Type B pancreatic cell (in vitro differentiated cells): ENCODE measurements around the gene TGM2. TPM values are rescaled to one million over a fixed set of nuclear protein-coding genes. Genes with fewer than 3 reads are reported as not detected.

ENCODE experiments used
- DNase-seq: peaks from one replicate; pipeline ENCODE4 v3.0.0; 2021; ENCODE audit warnings: mixed read lengths; ENCODE audit not compliant: unreplicated experiment; ENCODE audit errors: extremely low spot score
- H3K27ac Mint-ChIP-seq: 2 replicates; pipeline ENCODE4 v1.8.0; 2021; ENCODE audit warnings: mild to moderate bottlenecking, mixed read lengths
- H3K27me3 Mint-ChIP-seq: 2 replicates; pipeline ENCODE4 v1.8.0; 2021; ENCODE audit warnings: mixed read lengths
- H3K36me3 Mint-ChIP-seq: 2 replicates; pipeline ENCODE4 v1.8.0; 2021; ENCODE audit warnings: mixed read lengths
- H3K4me1 Mint-ChIP-seq: one replicate; pipeline ENCODE4 v1.8.0; 2021; ENCODE audit warnings: mixed read lengths; ENCODE audit not compliant: unreplicated experiment
- H3K4me3 Mint-ChIP-seq: 2 replicates; pipeline ENCODE4 v1.8.0; 2021; ENCODE audit warnings: mild to moderate bottlenecking, mixed read lengths
- H3K9me3 Mint-ChIP-seq: 2 replicates; pipeline ENCODE4 v1.8.0; 2021; ENCODE audit warnings: mixed read lengths
- total RNA-seq: library from RNA; stranded (reverse); gene quantifications from 2 replicates; pipeline ENCODE4 v1.2.1, GENCODE V29; 2021; ENCODE audit warnings: low replicate concordance
- TF ChIP-seq, protein P1 (sequence below): fragments of 200-600 bp; sonication (generic); conservative IDR thresholded peaks from 2 replicates; pipeline ENCODE4 v1.5.0; 2021; ENCODE audit warnings: antibody characterized with exemption, mild to moderate bottlenecking

The TGM2 gene
- total RNA-seq, 1 donor from 2014 or later: 31.7 TPM

DNA sequence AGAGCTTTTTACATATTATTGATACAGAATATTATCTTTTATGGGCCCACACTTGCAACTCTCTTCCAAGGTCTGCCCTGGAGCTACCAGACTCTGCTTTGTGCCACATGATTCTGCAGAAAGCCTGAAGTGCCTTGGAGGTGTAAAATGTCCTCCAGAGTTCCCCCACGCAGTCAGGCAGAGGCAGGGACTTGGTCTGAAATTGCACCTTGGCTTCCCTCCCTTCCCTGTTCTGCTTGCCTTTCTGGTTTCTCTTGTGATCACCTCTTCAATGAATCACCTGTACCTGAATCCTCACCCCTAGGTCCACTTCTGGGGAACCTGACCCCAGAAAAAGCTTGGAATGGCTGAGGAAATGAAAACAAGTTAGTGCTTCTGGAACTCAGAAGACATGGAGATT is 43.0 kb upstream of the TGM2 start:
- Mint-ChIP-seq H3K4me1 (no peaks in the 10 kb centered on the region), H3K27me3 (peaks cover 14% of the 10 kb centered on the region), H3K27ac (no peak overlapping the region), H3K4me3 (no peak overlapping the region), H3K9me3 (no peaks in the 10 kb centered on the region), H3K36me3 (no peaks in the 10 kb centered on the region)
- no peak for DNase-seq
- TF ChIP-seq, protein P1, sequence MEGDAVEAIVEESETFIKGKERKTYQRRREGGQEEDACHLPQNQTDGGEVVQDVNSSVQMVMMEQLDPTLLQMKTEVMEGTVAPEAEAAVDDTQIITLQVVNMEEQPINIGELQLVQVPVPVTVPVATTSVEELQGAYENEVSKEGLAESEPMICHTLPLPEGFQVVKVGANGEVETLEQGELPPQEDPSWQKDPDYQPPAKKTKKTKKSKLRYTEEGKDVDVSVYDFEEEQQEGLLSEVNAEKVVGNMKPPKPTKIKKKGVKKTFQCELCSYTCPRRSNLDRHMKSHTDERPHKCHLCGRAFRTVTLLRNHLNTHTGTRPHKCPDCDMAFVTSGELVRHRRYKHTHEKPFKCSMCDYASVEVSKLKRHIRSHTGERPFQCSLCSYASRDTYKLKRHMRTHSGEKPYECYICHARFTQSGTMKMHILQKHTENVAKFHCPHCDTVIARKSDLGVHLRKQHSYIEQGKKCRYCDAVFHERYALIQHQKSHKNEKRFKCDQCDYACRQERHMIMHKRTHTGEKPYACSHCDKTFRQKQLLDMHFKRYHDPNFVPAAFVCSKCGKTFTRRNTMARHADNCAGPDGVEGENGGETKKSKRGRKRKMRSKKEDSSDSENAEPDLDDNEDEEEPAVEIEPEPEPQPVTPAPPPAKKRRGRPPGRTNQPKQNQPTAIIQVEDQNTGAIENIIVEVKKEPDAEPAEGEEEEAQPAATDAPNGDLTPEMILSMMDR: no peak

DNA sequence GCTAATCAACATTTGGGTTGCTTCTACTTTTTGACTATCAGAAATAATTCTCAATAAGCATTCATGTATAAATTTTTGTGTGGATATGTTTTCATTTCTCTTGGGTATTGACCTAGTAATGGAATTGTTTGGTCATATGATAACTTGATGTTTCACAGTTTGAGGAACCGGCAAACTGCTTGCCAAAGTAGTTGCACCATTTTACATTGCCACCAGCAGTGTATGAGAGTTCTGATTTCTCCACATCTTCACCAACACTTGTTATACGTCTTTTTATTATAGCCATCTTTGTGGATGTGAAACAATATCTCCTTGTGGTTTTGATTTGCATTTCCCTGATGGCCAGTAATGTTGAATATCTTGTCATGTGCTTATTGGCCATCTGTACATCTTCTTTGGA is 42.6 kb upstream of the TGM2 start:
- H3K4me3 Mint-ChIP-seq: no peak overlapping the region
- H3K36me3 Mint-ChIP-seq: no peaks in the 10 kb centered on the region
- no peaks in the 10 kb centered on the region for H3K4me1 Mint-ChIP-seq
- peaks cover 15% of the 10 kb centered on the region for H3K27me3 Mint-ChIP-seq
- H3K9me3 Mint-ChIP-seq: no peaks in the 10 kb centered on the region
- no peak overlapping the region for H3K27ac Mint-ChIP-seq
- TF ChIP-seq, protein P1: no peak
- DNase-seq: no peak

GRCh38 chr20:38205001-38205400 is 39.9 kb upstream of the TGM2 start:
- TF ChIP-seq, protein P1: no peak

DNA sequence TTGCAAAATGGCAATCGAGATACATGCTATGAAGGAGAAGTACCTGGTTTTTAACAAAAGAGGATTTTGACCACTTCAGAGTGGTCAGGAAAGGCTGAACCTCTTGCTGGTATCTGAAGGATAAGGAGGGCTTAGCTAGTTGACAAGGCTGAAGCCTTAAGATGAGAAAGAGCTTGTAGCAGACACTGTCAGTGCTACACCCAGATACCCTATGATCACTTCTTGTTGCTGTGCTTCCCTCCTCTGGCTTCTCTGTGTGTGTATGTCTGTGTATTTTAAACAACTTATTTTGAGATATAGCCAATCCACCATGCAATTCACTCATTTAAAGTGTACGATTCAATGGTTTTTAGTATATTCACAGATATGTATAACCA is 38.9 kb upstream of the TGM2 start:
- H3K36me3 Mint-ChIP-seq: no peaks in the 10 kb centered on the region
- no peak overlapping the region for H3K4me3 Mint-ChIP-seq
- no peak for DNase-seq
- H3K27me3 Mint-ChIP-seq: peaks cover 15% of the 10 kb centered on the region
- TF ChIP-seq, protein P1: no peak
- no peaks in the 10 kb centered on the region for H3K9me3 Mint-ChIP-seq
- no peaks in the 10 kb centered on the region for H3K4me1 Mint-ChIP-seq
- H3K27ac Mint-ChIP-seq: no peak overlapping the region

More at GRCh38 chr20:38205001-38205400, 39.9 kb upstream of the TGM2 start:
- H3K27ac Mint-ChIP-seq: no peak overlapping the region
- H3K9me3 Mint-ChIP-seq: no peaks in the 10 kb centered on the region
- no peaks in the 10 kb centered on the region for H3K36me3 Mint-ChIP-seq
- no peak for DNase-seq
- peaks cover 15% of the 10 kb centered on the region for H3K27me3 Mint-ChIP-seq
- H3K4me3 Mint-ChIP-seq: no peak overlapping the region
- no peaks in the 10 kb centered on the region for H3K4me1 Mint-ChIP-seq

DNA sequence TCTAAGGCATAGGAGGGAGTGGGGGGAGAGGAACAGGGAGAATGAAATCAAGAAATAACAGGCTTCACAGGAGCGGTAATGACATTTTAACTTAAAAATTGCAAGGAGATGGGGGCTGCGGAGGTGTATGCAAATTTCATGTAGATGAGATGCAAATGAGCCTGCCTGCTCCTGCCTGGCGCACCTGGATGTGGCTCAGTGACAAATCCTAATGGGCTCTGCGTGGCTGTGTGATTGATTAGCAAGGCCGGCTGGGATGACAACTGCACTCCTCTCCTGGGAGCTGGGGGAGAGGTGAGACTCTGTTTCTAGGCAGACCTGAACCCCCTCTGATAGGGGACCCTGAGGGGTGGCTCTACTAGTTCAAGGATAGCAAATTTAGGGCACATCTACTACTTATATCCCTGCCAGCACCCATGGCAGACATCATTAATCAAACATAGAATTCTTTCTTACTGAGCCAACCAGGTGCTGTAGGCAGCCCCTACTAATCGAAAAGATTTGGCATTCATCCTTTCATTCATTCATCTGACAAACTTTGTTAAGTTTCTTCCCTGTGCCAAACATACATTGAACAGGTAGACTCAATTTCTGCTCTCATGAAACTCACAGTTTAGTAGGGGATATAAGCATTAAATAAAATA is 38.4 kb upstream of the TGM2 start:
- H3K9me3 Mint-ChIP-seq: no peaks in the 10 kb centered on the region
- no peak overlapping the region for H3K4me3 Mint-ChIP-seq
- TF ChIP-seq, protein P1: no peak
- peaks cover 15% of the 10 kb centered on the region for H3K27me3 Mint-ChIP-seq
- no peaks in the 10 kb centered on the region for H3K36me3 Mint-ChIP-seq
- no peak for DNase-seq
- H3K27ac Mint-ChIP-seq: no peak overlapping the region
- no peaks in the 10 kb centered on the region for H3K4me1 Mint-ChIP-seq

- TF ChIP-seq, protein P1: no peak
- no peaks in the 10 kb centered on the region for H3K9me3 Mint-ChIP-seq
These were observed 37.9 kb upstream of the TGM2 start for GRCh38 chr20:38202982-38203293.

More at GRCh38 chr20:38202982-38203293, 37.9 kb upstream of the TGM2 start:
- Mint-ChIP-seq H3K4me1 (no peaks in the 10 kb centered on the region), H3K4me3 (no peak overlapping the region), H3K36me3 (no peaks in the 10 kb centered on the region), H3K27me3 (peaks cover 15% of the 10 kb centered on the region), H3K27ac (no peak overlapping the region)
- DNase-seq: no peak
